Lower lobe of right lung (tissue), 2 donors: ENCODE measurements around the gene RASAL2. TPM values are rescaled to one million over a fixed set of nuclear protein-coding genes. Genes with fewer than 3 reads are reported as not detected.

Source experiments
- ATAC-seq, 2 donors: fragments of 200-7000 bp; cut with Tn5 transposase; one replicate each; pipeline ENCODE4 v1.9.1; 2020 to 2022; ENCODE audit warnings: mild to moderate bottlenecking in 2 of 2, moderate library complexity in 2 of 2
- DNase-seq: peaks from one replicate; pipeline ENCODE4 v3.0.0-alpha.2; 2020
- H3K27ac ChIP-seq: fragments of 200-600 bp; one replicate; pipeline ENCODE4 v1.8.0; 2022
- H3K27me3 ChIP-seq: fragments of 200-600 bp; one replicate; pipeline ENCODE4 v1.8.0; 2022; ENCODE audit warnings: low read depth
- H3K36me3 ChIP-seq: fragments of 200-600 bp; one replicate; pipeline ENCODE4 v1.8.0; 2022; ENCODE audit warnings: mild to moderate bottlenecking
- H3K4me1 ChIP-seq: fragments of 200-600 bp; one replicate; pipeline ENCODE4 v1.8.0; 2022
- H3K4me3 ChIP-seq: fragments of 200-600 bp; one replicate; pipeline ENCODE4 v1.8.0; 2022; ENCODE audit warnings: mild to moderate bottlenecking
- H3K9me3 ChIP-seq: fragments of 200-600 bp; one replicate; pipeline ENCODE4 v1.8.0; 2022
- CTCF ChIP-seq: fragments of 200-600 bp; IDR thresholded peaks from one replicate; pipeline ENCODE4 v1.8.0; 2022; ENCODE audit warnings: antibody characterized with exemption, mild to moderate bottlenecking
- intact Hi-C: fragments of 100-400 bp; cut with DNase I; formaldehyde crosslinking; loops from one replicate; pipeline ENCODE4 v1.11.0; 2022
- total RNA-seq: library from RNA; stranded (reverse); fragmentation: NEBNext Ultra II Directional; extraction: Animal tissue kit (Norgen Biotek cat#: 25700); gene quantifications from one replicate; pipeline ENCODE4 v1.2.1, GENCODE V29; 2021
- donor health status: DM: no; HTN: yes; CAD: no; lungs with severe emphysema.

RASAL2 gene
- total RNA-seq, 1 donor from 2014 or later = 48.3 TPM

GRCh38 chr1:178358456-178358855, 264.6 kb downstream of the RASAL2 start:
- Histone ChIP-seq H3K36me3 (no peaks in the 10 kb centered on the region), H3K27ac (no peak overlapping the region), H3K4me3 (no peak overlapping the region), H3K4me1 (peaks cover 7% of the 10 kb centered on the region), H3K9me3 (no peaks in the 10 kb centered on the region), H3K27me3 (no peaks in the 10 kb centered on the region)
- ATAC-seq (no peak), DNase-seq (no peak)
- no peak for TF ChIP-seq CTCF
- intact Hi-C loops = no loop called here

DNA sequence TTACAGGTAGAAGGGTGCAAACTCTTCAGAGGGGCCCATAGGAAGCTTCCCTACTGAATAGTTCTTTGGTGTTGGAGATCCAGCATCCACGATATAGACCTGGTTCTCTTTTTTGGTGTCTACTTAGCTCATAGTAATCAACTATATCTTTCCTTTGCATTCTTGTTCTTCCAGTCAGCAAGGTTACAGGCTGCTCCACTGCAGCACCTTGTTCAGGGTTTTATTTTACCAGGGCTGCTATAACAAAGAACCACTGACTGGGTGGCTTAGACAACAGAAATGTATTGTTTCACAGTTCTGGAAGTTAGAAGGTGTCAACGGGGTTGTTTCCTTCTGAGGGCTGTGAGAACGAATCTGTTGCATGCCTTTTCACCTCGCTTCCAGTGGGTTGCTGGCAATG, 266.5 kb downstream of the RASAL2 start:
- TF ChIP-seq CTCF = no peak
- intact Hi-C loops = no loop called here
- H3K27me3 ChIP-seq = no peaks in the 10 kb centered on the region
- no peak for DNase-seq
- H3K4me3 ChIP-seq = no peak overlapping the region
- no peak overlapping the region for H3K27ac ChIP-seq
- no peaks in the 10 kb centered on the region for H3K36me3 ChIP-seq
- H3K9me3 ChIP-seq = no peaks in the 10 kb centered on the region
- no peaks in the 10 kb centered on the region for H3K4me1 ChIP-seq
- ATAC-seq = no peak

DNA sequence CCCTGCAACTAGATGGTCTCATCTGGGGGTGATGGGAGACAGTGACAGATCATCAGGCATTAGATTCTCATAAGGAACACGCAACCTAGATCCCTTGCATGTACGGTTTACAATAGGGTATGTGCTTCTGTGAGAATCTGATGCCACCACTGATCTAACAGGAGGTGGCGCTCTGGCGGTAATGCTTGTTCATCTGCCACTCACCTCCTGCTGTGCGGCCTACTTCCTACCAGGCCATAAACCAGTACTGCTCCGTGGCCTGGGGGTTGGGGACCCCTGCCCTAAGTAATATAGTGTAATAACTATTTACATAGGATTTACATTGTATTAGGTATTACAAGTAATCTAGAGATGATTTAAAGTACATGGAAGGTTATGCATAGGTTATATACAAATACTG, 267.9 kb downstream of the RASAL2 start:
- intact Hi-C loops = no loop called here
- H3K36me3 ChIP-seq = no peaks in the 10 kb centered on the region
- no peak for DNase-seq
- H3K4me3 ChIP-seq = no peak overlapping the region
- no peak overlapping the region for H3K27ac ChIP-seq
- TF ChIP-seq CTCF = no peak
- no peaks in the 10 kb centered on the region for H3K27me3 ChIP-seq
- no peak for ATAC-seq
- H3K9me3 ChIP-seq = no peaks in the 10 kb centered on the region
- no peaks in the 10 kb centered on the region for H3K4me1 ChIP-seq

DNA sequence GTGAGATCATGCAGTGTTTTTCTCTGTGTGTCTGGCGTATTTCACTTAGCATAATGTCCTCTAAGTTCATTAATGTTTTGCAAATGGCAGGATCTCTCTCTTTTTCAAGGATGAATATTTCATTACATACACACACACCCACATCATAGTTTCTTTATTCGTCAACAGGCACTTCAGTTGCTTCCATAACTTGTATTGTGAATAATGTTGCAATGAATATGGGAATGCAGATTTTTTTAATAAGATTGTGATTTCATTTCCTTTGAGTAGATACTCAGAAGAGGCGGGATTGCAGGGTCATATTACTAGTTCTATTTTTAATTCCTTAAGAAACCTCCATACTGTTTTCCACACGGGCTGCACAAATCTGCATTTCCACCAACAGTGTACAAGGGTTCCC, 268.8 kb downstream of the RASAL2 start:
- no peak overlapping the region for H3K4me3 ChIP-seq
- ATAC-seq (no peak), DNase-seq (no peak)
- H3K27ac ChIP-seq = no peak overlapping the region
- H3K27me3 ChIP-seq = no peaks in the 10 kb centered on the region
- no peaks in the 10 kb centered on the region for H3K9me3 ChIP-seq
- no peaks in the 10 kb centered on the region for H3K4me1 ChIP-seq
- intact Hi-C loops = no loop called here
- H3K36me3 ChIP-seq = no peaks in the 10 kb centered on the region
- TF ChIP-seq CTCF = no peak

DNA sequence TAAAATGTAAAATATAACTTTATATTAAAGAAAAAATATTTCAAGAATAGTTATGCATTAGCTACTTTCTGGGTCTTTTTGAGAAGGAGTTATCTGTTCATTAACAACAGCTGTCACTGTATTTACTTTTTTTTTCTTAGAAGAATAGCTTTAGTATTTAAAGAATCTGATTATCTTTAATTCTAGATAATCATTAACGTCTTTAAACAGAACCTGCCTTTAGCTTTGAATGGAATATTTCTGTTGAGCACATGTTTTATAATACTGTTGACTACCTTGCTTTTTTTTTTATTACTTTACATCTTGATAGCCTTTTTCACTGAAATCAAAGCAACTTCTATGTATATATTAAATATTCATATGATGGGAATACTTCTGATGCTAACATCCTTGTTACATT, 270.9 kb downstream of the RASAL2 start:
- Histone ChIP-seq H3K27ac (no peak overlapping the region), H3K27me3 (no peaks in the 10 kb centered on the region), H3K9me3 (no peaks in the 10 kb centered on the region), H3K36me3 (no peaks in the 10 kb centered on the region), H3K4me1 (no peaks in the 10 kb centered on the region), H3K4me3 (no peak overlapping the region)
- intact Hi-C loops = no loop called here
- TF ChIP-seq CTCF = no peak
- no peak for ATAC-seq
- no peak for DNase-seq

DNA sequence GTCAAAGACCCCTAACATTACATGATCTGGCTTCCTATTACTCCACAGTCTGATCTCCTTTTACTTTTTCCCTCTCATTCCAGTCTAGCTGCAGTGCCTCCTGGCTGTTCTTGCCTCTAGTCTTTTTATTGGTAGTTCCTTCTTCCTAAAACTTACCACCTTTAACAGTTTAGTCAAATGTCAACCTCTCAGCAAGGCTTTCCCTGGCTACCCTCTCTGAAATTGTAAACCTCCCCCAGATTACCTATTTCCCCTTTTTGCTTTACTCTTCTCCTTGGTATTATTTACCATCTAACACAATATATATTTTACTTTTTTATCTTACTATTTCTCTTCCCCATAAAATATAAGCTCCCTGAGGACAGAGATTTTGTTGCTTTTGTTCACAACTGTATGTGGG, 273.2 kb downstream of the RASAL2 start:
- no peaks in the 10 kb centered on the region for H3K4me1 ChIP-seq
- no peak for DNase-seq
- no peaks in the 10 kb centered on the region for H3K27me3 ChIP-seq
- ATAC-seq = no peak
- TF ChIP-seq CTCF = no peak
- no peak overlapping the region for H3K27ac ChIP-seq
- no peaks in the 10 kb centered on the region for H3K36me3 ChIP-seq
- H3K9me3 ChIP-seq = no peaks in the 10 kb centered on the region
- intact Hi-C loops = no loop called here
- H3K4me3 ChIP-seq = no peak overlapping the region
